Femur (tissue), 1 donor: Measurements from ENCODE around the gene GORASP1.

ENCODE experiments used
- DNase-seq: peaks from one replicate; pipeline ENCODE4 v3.0.0-alpha.2; 2017

The GORASP1 gene

DNA sequence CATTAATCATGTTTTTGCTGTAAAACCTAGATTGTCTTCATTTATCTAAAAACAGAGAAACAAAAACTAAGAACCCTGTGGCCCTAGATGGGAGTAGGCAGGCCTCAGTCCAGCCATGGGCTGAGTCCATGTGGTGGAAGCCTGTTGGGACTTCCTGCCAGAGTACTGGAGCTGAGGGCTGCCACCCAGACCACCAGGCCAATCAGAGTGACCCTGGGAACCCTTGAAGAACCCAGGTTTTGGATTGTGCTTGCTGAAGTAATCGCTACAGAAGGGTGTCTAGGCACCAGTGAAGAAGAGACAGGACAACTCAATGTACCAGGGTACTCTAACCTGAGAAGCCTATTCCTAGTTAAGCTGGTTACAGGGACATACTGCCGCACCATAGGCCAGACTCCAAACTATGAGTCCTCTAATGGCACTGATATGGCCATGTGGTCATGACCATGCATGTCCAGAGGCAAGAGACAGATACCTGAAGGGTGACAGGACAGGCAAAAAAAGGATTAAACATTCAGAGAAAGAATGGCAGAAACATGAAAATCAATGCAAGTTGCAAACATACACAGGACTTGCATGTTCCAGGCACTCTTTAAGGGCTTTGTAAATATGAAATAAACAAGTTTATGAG is 33.0 kb upstream of the GORASP1 start:
- DNase-seq = no peak

GRCh38 chr3:39139442-39139841 is 32.0 kb upstream of the GORASP1 start:
- DNase-seq = no peak

- peak; percentile 85 for DNase-seq
Observed at GRCh38 chr3:39138804-39139415, 31.5 kb upstream of the GORASP1 start.

DNA sequence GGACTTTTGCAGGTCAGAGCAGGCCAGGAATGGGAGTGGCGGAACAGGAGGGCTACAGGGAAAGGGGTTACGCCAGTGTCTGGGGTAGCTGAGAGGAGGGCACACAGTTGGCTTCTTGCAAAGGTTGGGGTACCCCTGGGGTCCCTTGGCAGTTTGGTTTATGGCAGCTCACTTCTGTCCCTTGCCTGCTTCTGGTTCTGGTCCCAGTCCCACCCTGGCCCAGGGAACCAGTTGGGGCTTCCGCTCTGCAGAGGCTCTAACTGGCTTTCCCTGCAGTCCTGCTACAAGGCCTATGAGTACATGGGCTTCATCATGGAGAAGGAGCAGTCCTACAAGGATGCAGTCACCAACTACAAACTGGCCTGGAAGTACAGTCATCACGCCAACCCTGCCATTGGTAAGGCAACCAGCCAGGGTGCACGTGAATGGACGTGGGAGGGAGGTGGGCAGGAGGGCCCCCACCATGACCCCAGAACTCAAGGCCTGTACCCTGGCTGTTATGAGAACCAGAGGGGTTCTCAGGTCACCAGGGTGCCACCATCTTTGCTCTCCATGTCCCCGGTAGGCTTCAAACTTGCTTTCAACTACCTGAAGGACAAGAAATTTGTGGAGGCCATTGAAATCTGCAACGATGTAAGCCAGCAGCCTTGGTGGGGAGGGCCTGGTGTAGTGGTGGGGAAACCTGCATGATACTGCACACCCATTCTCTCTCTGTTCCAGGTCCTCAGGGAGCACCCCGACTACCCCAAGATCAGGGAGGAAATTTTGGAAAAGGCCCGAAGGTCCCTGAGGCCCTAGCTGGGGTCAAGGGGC is 30.8 kb upstream of the GORASP1 start:
- no peak for DNase-seq

DNA sequence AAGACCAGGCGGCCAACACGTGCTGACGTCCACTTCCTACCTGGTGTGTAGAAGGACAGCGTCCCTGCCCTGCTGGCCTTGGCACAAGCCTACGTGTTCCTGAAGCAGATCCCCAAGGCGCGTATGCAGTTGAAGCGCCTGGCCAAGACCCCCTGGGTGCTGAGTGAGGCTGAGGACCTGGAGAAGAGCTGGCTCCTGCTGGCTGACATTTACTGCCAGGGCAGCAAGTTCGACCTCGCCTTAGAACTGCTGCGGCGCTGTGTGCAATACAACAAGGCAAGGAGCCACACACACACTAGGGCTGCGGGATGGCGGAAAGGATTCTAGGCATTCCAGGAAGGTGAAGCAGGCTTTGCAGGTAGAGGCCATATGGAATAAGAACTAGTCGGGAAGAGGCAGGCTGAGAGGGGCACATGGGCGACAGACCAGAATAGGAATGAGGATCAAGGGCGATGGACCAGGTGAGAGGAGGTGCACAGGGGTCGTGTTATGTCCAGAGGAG is 30.1 kb upstream of the GORASP1 start:
- no peak for DNase-seq

DNA sequence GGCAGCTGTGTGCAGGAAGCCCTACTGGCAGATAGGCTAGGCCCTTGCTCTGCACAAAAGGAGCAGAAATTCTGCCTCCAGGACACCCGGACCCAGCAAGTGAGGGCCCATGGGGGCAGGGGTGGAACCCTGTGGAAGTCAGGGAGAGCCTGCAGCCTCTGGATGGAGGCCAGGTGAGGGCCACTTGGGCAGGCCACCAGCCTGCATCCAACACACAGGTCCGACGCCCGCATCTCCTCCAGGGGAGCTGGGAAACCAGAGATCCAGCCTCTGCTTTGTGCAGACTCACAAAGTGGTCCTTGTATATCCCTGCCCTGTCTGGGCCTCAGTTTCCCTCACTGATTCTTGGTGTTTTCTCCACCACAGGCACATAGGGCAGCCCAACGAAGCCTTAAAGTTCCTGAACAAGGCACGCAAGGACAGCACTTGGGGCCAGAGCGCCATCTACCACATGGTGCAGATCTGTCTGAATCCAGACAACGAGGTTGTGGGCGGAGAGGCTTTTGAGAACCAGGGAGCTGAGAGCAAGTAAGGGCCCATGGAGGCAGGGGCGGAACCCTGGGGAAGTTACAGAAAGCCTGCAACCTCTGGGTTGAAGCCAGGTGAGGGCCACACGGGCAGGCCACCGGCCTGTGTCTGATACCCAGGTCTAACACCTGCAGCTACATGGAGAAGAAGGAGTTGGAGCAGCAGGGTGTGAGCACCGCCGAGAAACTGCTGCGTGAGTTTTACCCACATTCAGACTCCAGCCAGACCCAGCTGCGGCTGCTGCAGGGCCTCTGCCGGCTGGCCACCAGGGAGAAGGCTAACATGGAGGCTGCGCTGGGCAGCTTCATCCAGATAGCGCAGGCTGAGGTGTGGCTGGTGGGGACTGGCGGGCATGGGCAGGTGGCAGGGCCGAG is 29.4 kb upstream of the GORASP1 start:
- no peak for DNase-seq

GRCh38 chr3:39135170-39135805 is 27.9 kb upstream of the GORASP1 start:
- DNase-seq = no peak

GRCh38 chr3:39134305-39134704 is 26.9 kb upstream of the GORASP1 start:
- DNase-seq = no peak

GRCh38 chr3:39133822-39134221 is 26.4 kb upstream of the GORASP1 start:
- no peak for DNase-seq

- no peak for DNase-seq
Observed at GRCh38 chr3:39133093-39133490, 25.7 kb upstream of the GORASP1 start.

- no peak for DNase-seq
Observed at GRCh38 chr3:39132096-39133092, 25.0 kb upstream of the GORASP1 start.

GRCh38 chr3:39130693-39131265 is 23.4 kb upstream of the GORASP1 start:
- no peak for DNase-seq

- DNase-seq = no peak
Observed at GRCh38 chr3:39130026-39130425, 22.6 kb upstream of the GORASP1 start.

GRCh38 chr3:39128951-39129350 is 21.5 kb upstream of the GORASP1 start:
- no peak for DNase-seq

DNA sequence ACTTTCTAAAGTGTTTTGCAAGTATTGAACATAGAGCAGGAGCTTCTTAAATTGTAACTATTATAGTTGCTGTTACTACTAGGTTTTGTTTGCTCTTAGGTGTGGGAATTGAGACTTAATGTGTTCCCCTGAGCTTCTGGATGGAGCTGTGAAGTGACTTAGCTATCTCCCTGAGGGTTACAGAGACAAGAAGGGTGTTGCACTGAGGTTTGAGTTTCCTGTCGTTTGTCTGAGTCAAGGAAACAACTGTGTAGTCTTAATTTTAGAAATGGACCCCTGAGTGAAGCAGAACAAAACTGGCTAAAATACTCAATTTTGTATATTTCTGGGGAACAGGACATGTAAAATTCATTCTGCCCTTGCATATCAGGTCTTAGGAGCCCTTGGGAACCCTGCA is 20.5 kb upstream of the GORASP1 start:
- no peak for DNase-seq

- DNase-seq = no peak
Observed at GRCh38 chr3:39127269-39127907, 20.0 kb upstream of the GORASP1 start.

GRCh38 chr3:39126532-39127071 is 19.2 kb upstream of the GORASP1 start:
- peak; percentile 60 for DNase-seq

GRCh38 chr3:39125841-39126500 is 18.5 kb upstream of the GORASP1 start:
- DNase-seq = no peak
